Measurements from ENCODE around the gene NEURL3. TPM values are rescaled to one million over a fixed set of nuclear protein-coding genes. Genes with fewer than 3 reads are reported as not detected.

The NEURL3 gene
- polyA plus RNA-seq, 3 donors: not detected

GRCh38 chr2:96498021-96498431 lies 7.1 kb downstream of the NEURL3 start:
- Histone ChIP-seq H3K4me1 (ENCODE audit: control insufficient read depth in 1 of 2, insufficient read depth in 2 of 2, low read length in 2 of 2) (peaks cover 0 to 9% of the 10 kb centered on the region in 2 donors), H3K27ac (ENCODE audit: low read depth in 1 of 2, low read length in 2 of 2) (no peak overlapping the region), H3K27me3 (ENCODE audit: control insufficient read depth in 2 of 2, insufficient read depth in 2 of 2, low read length in 2 of 2) (no peaks in the 10 kb centered on the region), H3K79me2 (ENCODE audit: insufficient read depth, low read length) (no peaks in the 10 kb centered on the region), H2AFZ (ENCODE audit: insufficient read depth, low read depth, low read length, poor library complexity, severe bottlenecking) (no peak overlapping the region), H3K9ac (ENCODE audit: insufficient read depth, low read length, poor library complexity, severe bottlenecking) (no peak overlapping the region), H3K4me2 (replicated peaks; ENCODE audit: extremely low read depth, low read length, poor library complexity, severe bottlenecking) (no peak overlapping the region), H3K9me3 (replicated peaks in 1 of 2; ENCODE audit: control insufficient read depth in 1 of 2, insufficient read depth in 1 of 2, low read length in 2 of 2) (peaks cover 3 to 5% of the 10 kb centered on the region in 2 donors), H4K20me1 (ENCODE audit: insufficient read depth, low read length) (no peaks in the 10 kb centered on the region), H3K4me3 (replicated peaks in 1 of 3; ENCODE audit: low read depth in 2 of 3, low read length in 3 of 3) (no peak overlapping the region), H3K36me3 (replicated peaks in 1 of 2; ENCODE audit: control insufficient read depth in 1 of 2, insufficient read depth in 2 of 2, low read length in 2 of 2) (no peaks in the 10 kb centered on the region)
- TF ChIP-seq CTCF (IDR thresholded peaks at IDR 0.05): no peak
- Mint-ChIP-seq H3K27ac (no peak overlapping the region), H3K36me3 (no peaks in the 10 kb centered on the region), H3K4me3 (no peak overlapping the region), H3K9me3 (peaks cover 8 to 25% (median 11%) of the 10 kb centered on the region in 7 donors), H3K27me3 (ENCODE audit: low read depth in 3 of 3) (peaks cover 3 to 24% (median 17%) of the 10 kb centered on the region in 3 donors), H3K4me1 (peaks cover 7% of the 10 kb centered on the region)
- WGBS (ENCODE audit: insufficient coverage): 79% methylated on average over 12 of the region's 12 CpGs
- intact Hi-C loops (cut with micrococcal nuclease): no loop called here
- DNase-seq: no peak

DNA sequence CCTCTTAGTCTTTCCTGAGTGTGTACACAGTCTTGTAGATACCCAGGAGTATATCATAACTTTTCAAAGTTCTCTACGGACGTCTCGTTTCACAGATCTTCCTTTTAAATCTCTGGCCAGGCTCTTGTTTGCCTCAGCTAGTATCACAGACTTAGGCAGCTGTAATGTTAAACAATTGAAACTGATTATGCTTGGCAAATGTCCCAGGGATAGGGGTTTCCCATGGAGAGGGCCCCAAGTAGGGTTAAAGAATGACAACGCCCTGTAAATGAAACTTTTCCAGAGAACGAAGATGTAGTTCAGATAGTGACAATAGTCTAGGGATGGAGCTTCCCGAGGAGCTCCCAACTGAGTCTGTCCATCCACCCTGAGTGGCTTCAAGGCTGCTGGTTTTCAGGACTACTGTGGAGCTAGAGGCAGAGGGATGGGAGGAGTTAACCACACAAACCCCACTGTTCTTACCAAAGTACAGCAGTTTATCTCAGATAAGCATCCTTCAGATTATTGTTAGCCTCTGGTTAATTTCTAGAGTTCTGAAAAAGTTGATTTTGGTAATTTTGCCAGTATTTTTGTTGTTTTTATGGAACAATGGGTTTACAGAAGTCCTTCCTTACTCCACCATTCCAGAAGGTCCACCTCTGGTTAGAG lies 9.1 kb downstream of the NEURL3 start:
- peaks cover 8 to 23% (median 11%) of the 10 kb centered on the region in 7 donors for H3K9me3 Mint-ChIP-seq
- no peaks in the 10 kb centered on the region for H3K79me2 ChIP-seq (ENCODE audit: insufficient read depth, low read length)
- no peak overlapping the region for H3K4me3 ChIP-seq (replicated peaks in 1 of 3; ENCODE audit: low read depth in 2 of 3, low read length in 3 of 3)
- no peaks in the 10 kb centered on the region for H4K20me1 ChIP-seq (ENCODE audit: insufficient read depth, low read length)
- peaks cover under 1 to 24% (median 14%) of the 10 kb centered on the region in 3 donors for H3K27me3 Mint-ChIP-seq (ENCODE audit: low read depth in 3 of 3)
- no peaks in the 10 kb centered on the region for H3K36me3 Mint-ChIP-seq
- H3K4me3 Mint-ChIP-seq: no peak overlapping the region
- H3K4me2 ChIP-seq (replicated peaks; ENCODE audit: extremely low read depth, low read length, poor library complexity, severe bottlenecking): no peak overlapping the region
- H3K9me3 ChIP-seq (replicated peaks in 1 of 2; ENCODE audit: control insufficient read depth in 1 of 2, insufficient read depth in 1 of 2, low read length in 2 of 2): peaks cover 3 to 5% of the 10 kb centered on the region in 2 donors
- H3K27ac Mint-ChIP-seq: no peak overlapping the region
- intact Hi-C loops (cut with micrococcal nuclease): no loop called here
- no peaks in the 10 kb centered on the region for H3K4me1 Mint-ChIP-seq
- WGBS (ENCODE audit: insufficient coverage): 98% methylated on average over 5 of the region's 6 CpGs
- H3K27me3 ChIP-seq (ENCODE audit: control insufficient read depth in 2 of 2, insufficient read depth in 2 of 2, low read length in 2 of 2): no peaks in the 10 kb centered on the region
- H2AFZ ChIP-seq (ENCODE audit: insufficient read depth, low read depth, low read length, poor library complexity, severe bottlenecking): no peak overlapping the region
- no peak overlapping the region for H3K9ac ChIP-seq (ENCODE audit: insufficient read depth, low read length, poor library complexity, severe bottlenecking)
- TF ChIP-seq CTCF (IDR thresholded peaks at IDR 0.05): no peak
- DNase-seq: no peak
- no peaks in the 10 kb centered on the region for H3K36me3 ChIP-seq (replicated peaks in 1 of 2; ENCODE audit: control insufficient read depth in 1 of 2, insufficient read depth in 2 of 2, low read length in 2 of 2)
- no peaks in the 10 kb centered on the region for H3K4me1 ChIP-seq (ENCODE audit: control insufficient read depth in 1 of 2, insufficient read depth in 2 of 2, low read length in 2 of 2)
- H3K27ac ChIP-seq (ENCODE audit: low read depth in 1 of 2, low read length in 2 of 2): no peak overlapping the region

Measured in CD14-positive monocyte (primary cell).